IMR-90 (cell line): Measurements from ENCODE around the gene POU2AF1.

Experiments
- BHLHE40 ChIP-seq: fragments of 150-350 bp; IDR thresholded peaks from 2 replicates; pipeline ENCODE4 v1.6.1; 2016; ENCODE audit warnings: mild to moderate bottlenecking, low read depth, low read length
- CEBPB ChIP-seq: IDR thresholded peaks from 2 replicates; pipeline ENCODE4 v1.6.1; 2012; ENCODE audit warnings: low read depth, low read length, improper control_type of control experiment
- SMC3 ChIP-seq: fragments of 150-350 bp; IDR thresholded peaks from 2 replicates; pipeline ENCODE4 v1.6.1; 2016; ENCODE audit warnings: low read depth, mild to moderate bottlenecking, antibody characterized with exemption, low read length, moderate library complexity
- TF ChIP-seq, protein P1 (sequence below): conservative IDR thresholded peaks from 2 replicates; pipeline ENCODE4 v1.5.1; 2012; ENCODE audit warnings: mild to moderate bottlenecking, low read depth, low read length, improper control_type of control experiment
- TF ChIP-seq, protein P2 (sequence below): fragments of 150-350 bp; IDR thresholded peaks from 2 replicates; pipeline ENCODE4 v1.6.1; 2016; ENCODE audit warnings: low read depth, mild to moderate bottlenecking, low read length, moderate library complexity, borderline replicate concordance

DNA sequence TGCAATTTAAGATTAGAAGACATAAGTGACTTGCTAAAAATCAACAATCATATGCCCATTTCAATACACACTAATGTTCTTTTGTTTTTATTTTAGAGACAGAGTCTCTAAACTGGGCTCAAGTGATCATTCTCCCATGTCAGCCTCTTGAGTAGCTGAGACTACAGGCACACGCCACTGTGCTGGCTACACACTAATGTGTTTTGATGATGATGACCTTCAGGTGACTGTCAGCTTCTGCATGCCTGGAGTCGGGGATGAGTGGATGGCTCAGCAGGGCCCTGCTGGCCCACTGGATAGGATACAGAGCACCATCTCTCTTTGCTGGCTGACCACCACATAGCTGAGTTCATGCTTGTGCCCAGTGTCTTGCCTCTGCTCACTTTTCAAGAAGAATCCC lies 27.0 kb upstream of the POU2AF1 start:
- TF ChIP-seq, protein P1, sequence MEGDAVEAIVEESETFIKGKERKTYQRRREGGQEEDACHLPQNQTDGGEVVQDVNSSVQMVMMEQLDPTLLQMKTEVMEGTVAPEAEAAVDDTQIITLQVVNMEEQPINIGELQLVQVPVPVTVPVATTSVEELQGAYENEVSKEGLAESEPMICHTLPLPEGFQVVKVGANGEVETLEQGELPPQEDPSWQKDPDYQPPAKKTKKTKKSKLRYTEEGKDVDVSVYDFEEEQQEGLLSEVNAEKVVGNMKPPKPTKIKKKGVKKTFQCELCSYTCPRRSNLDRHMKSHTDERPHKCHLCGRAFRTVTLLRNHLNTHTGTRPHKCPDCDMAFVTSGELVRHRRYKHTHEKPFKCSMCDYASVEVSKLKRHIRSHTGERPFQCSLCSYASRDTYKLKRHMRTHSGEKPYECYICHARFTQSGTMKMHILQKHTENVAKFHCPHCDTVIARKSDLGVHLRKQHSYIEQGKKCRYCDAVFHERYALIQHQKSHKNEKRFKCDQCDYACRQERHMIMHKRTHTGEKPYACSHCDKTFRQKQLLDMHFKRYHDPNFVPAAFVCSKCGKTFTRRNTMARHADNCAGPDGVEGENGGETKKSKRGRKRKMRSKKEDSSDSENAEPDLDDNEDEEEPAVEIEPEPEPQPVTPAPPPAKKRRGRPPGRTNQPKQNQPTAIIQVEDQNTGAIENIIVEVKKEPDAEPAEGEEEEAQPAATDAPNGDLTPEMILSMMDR: no peak
- TF ChIP-seq CEBPB (no peak), SMC3 (no peak), BHLHE40 (no peak)
- TF ChIP-seq, protein P2, sequence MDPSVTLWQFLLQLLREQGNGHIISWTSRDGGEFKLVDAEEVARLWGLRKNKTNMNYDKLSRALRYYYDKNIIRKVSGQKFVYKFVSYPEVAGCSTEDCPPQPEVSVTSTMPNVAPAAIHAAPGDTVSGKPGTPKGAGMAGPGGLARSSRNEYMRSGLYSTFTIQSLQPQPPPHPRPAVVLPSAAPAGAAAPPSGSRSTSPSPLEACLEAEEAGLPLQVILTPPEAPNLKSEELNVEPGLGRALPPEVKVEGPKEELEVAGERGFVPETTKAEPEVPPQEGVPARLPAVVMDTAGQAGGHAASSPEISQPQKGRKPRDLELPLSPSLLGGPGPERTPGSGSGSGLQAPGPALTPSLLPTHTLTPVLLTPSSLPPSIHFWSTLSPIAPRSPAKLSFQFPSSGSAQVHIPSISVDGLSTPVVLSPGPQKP: no peak
